Renal cortex interstitium (tissue), 11 donors: Measurements from ENCODE around the gene COL6A5. TPM values are rescaled to one million over a fixed set of nuclear protein-coding genes. Genes with fewer than 3 reads are reported as not detected.

ENCODE experiments used
- DNase-seq, 11 donors: peaks; one replicate each; pipeline ENCODE4 v3.0.0-alpha.2; 2013; ENCODE audit warnings: low read depth in 9 of 11, low spot score in 4 of 11; ENCODE audit errors: extremely low read depth in 1 of 11
- polyA plus RNA-seq, 3 donors: library from polyadenylated mRNA; unstranded; fragments of 120-200 nt; gene quantifications; one replicate each; pipeline ENCODE4 v1.2.1, GENCODE V29; 2013; ENCODE audit not compliant: insufficient read length in 3 of 3

The COL6A5 gene
- polyA plus RNA-seq, 3 donors = 0.04 to 0.06 (median 0.05) TPM

DNA sequence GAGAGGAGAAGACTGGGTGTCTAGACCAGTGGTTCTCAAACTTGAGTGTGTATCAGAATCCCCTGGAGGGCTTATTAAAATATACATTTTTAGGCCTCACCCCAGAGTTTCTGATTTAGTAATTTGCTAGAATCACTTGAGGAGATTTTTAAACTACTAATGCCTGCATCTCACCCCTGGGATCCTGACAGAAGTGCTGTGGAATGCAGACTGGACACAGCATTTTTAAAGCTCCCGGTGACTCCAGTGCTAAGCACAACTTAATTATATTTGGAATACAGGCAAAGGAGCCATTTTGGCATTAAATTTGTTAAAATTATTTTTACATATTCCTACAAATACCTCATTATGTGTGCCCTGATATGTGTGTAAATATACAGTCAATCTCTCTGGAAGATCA lies 144.8 kb downstream of the COL6A5 start:
- DNase-seq = no peak

DNA sequence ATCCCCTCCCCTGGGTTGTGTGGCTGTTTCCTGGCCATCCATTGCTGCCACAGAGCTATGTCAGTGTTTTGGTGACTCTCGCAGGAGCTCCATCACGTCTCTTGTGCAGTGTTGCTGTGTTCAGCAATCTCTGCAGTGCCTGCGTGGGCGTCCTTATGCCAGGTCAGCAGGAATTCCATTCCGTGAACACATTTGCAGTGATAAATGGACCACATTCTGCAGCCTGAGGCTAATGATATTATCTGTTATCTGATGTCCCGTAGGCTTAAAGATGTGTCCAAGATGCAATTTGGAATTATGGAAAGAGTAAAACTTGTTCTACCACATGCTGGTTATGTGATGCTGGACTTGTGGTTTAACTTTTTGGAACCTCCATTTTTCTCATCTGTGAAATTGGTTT lies 146.0 kb downstream of the COL6A5 start:
- DNase-seq = peak in 1 of 11 donors; percentile 8

DNA sequence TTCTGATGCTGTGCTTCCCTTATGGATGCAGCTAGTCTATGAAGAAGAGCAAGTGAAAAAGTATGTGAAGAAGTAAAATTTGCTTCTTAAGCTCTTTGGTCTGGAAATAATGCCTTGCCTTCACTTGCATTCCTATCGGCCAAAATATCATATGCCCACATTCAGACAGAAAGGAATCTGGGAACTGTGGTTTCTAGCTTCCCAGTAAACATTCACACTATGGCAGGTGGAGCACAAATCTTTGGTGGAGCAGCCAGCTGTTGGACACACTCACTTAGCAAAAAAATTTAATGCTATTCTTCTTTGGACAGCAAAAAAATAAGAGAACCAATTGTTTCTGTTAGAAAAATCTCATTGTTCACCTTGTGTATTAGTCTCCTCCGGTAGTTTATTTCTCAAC lies 159.2 kb downstream of the COL6A5 start:
- no peak for DNase-seq

DNA sequence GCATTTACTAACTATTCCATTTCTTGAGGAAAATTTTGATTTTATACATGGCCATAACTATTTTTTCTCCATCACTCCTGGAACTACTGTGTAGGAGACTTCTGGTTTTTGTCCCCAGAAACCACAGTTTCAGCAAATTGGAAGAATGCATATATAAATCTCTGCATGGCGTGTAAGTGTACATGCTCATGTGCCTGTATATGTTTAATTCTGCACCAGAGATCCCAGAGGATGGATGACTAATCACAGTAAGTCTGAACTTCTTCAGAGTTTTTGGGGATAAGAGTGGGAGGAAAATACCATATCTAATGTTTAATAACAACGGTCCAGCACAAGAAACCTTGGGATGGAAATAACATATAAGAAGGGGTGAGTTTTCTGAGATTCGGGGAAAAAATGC lies 160.6 kb downstream of the COL6A5 start:
- no peak for DNase-seq

DNA sequence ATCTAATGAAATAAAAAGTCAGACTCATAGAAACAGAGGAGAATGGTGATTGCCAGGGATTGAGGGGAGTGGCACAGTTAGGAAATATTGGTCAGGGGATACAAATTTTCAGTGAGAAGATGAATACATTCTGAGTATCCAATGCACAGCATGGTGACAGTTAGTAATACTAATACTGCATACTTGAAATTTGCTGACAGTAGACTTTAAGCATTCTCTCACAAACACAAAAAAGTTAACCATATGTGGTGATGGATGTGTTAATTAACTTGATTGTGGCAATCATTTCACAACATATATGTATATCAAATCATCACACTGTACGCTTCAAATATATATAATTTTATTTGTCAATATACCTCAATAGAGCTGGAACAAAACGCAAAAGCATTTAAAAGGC lies 162.3 kb downstream of the COL6A5 start:
- no peak for DNase-seq

DNA sequence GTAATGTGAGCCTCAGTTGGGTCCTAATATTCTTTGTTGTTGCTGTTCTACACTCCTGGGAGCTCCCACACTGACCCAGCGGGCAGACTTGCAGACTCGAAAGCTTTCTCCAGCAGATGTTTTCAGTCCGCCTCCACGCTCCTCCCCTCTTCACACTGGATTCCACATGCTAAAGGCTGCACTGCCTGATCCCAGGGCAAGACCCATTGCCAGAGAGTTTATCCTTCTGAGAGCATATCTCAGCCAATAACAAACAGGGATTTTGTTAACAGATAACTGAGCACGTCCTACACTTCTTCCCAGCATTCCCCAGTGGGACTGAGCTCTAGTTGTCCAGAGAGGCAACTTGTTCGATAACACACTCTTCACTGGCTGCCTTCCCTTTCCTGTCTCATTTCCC lies 163.5 kb downstream of the COL6A5 start:
- peak in 9 of 11 donors; percentile 22 to 55 (median 34) for DNase-seq

DNA sequence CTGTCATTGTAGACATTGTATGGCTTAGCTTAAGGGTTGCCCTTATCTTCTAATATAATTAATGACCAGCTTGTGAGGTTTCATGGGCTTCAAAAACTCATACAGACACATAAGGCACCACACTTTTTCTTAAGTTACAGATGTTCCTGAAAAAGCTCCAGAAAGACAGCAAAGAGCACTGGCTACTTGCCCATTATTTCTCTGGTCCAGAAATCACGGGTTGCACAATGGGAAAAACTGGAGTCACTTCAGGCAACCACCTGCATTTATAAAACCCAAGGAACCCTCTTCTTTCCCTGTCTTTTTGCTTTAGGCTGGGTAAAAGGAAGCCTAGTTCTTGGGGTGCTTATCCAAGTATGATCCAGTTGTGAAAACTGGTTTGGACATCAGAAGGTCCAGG lies 169.2 kb downstream of the COL6A5 start:
- no peak for DNase-seq

DNA sequence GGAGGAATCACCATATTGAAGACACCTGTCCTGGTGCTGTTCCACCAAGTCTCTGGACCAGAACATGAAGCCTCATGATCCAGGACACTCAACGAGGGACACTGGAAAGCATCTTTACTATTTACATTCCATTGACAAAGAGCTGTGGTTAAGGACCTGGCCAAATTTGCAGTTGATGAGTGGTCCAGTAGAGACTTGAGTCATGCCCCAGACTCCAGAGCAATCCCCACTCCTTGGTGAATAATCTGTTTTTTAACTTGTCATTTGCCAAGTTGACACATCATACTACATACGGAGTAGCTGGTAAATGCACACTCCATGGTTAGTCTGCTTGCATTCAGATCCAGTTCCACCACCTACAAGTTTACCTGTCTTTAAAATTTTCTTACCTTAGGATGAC lies 170.3 kb downstream of the COL6A5 start:
- DNase-seq = no peak

DNA sequence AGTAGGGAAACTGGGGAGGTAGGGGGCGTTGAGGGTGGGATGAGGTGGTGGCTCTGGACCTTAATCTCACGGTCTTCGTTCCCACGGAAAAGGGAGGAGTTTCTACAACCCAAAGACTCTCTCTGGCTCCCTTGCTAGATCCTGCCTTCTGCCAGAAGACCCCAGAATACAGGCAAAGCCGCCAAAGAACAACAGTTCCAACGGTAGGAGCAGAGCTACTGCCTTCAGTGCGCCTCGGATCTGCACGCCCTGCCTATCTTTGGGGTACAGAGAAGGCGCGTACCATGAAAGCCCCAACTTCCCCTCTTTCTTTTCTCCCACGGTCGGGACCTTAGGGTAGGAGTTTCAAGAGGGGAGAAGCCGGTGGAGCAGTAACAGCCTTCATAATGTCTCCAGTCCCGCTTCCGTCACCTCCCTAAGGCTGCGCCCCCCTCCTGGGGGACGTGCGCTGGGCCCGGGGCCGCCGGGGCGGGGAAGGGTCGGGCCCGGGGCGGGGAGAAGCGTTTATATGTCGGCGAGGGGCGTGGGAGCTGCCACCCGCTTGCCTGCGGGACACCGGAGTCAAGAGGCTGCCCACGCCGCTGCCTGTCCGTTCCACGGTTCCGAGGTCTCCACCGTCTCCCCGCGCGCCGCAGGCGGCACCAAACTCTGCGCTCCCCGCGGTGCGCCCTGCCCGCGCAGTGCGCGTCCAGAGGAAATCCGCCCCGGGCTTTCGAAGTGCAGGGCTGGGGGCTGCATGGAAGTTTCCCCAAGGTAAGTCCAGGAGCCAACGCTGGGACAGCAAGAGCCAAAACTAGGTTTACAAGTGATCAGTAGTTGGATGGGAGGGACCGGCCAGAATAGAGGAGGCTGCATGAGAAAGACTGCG lies 171.4 kb downstream of the COL6A5 start, which contains the start of gene COL6A6:
TSS of gene COL6A6 (plus strand) at position 533 of the 868 bp plus-strand sequence. CDS start 43,188 bp downstream, outside the sequence.
- peak in 2 of 11 donors; percentile 20 to 22 for DNase-seq

DNA sequence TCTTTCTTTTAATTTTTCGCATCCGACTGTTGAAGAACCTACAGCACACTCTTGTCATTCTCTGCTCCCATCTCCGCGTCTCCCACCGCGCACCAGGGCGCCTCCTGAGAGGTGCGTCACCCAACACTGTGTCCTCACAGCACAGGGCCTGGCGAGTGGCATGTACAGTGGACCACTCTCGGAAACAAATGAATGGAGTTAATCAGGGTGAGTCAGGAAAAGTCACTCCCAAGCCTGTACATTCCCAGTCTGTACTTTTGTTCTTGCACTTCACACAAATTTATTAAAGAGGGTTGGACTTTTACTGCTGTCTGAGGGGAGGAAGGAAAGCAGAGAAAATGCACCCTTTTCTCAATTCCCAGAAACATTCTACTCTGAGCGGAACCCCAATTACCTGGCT lies 172.1 kb downstream of the COL6A5 start:
- DNase-seq = no peak

DNA sequence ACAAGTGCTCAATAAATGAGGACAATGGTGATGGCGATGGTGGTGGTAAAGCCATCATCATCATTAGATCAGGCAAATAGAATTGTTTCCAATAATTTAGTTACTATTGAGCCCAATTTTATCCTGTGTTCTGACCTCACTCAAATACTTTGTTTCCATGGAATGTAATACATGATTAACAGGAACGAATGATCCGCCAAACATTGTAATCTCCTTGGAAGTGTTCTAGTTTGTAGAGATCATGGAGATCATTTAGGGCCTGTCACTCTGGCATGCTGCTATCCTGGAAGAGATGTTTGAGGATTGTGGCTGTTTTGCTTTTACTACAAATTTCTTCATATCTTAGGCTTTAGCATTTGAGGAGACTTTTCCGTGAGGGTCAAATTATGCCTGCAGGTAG lies 174.3 kb downstream of the COL6A5 start:
- no peak for DNase-seq

DNA sequence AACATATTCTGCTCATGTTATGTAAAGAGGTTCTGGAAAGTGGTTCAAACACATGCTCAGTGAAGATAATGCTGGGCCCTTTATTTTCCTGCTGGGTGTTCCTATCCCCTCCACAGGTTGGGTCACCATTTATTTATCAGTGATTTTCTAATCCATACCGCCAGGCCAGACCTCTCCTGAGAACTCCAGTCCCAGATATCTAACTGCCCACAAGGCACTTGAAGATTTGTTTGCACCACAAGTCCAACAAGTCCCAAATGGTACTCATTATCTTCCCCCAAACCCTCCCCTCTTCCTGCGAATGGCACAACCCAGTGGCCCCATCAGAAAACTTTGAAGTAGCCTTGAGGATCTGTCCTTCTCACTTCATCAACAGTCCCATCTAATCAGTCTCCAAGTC lies 176.9 kb downstream of the COL6A5 start:
- DNase-seq = no peak

DNA sequence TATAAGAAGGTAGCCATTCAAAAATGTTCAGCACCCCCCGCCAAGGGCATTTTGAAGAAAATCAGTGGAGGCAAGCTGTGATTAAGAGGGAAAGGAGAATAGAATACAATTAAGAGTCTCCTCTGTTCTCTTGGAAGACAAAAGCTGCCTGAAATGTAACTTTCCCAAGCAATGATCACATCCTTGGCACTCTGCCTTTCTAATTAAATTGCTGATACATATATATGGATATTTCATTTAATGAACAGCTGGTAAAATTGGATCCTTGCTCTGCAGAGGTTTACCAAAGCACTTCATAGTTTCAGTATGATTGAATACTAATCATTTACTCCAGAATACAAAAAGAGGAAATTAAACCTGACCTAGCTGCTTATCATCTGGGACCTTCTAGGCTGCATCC lies 182.0 kb downstream of the COL6A5 start:
- DNase-seq = no peak

DNA sequence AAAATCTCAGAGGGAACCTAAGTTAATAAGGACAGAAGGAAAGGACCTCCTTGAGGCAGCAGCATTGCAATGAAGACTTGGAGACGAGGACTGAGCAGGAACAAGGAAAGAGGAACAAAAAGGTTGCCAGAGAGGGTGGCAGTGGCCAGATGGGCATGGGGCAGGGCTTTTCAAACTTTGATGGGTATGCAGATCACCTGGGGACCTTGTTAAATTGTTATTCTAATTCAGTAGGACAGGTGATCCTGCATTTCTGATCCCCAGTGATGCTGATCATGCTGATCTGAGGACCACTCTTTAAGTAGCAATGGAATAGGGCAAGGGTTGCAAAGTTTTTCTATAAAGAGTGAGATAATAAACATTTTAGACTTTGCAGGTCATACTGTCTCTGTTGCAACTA lies 182.6 kb downstream of the COL6A5 start:
- no peak for DNase-seq

DNA sequence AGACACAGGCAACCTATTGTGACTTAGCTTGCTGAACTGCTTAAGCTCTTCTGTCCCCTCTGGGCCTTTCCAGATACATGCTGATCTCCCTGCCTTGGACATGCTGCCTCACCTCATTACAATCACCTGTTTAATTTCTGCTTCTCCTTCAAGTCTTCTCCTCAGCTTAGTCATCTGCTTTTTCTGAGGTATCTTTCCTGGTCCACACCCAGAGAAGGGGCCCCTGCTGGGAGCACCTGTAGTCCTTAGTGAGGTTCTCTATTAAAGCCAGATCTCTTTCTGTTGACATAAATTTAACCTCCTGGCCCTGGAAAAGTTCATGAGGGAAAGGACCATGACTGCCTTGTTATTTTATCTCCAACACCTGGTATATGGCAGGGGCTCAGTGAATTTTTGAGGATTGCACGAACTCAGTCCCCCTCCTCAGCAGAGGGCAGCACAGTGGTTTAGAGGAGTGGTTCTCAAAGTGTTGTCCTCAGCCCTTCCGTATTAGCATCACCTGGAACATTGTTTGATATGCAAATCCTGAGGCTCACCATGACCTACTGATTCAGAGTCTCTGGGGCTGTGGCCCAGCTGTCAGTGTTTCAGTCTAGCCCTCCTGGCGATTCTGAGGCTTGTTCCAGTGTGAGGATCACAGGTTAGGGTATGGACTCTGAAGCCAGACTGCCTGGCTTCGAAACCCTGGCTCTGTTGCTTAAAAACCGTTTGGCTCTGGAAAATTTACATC lies 184.2 kb downstream of the COL6A5 start:
- DNase-seq = no peak

DNA sequence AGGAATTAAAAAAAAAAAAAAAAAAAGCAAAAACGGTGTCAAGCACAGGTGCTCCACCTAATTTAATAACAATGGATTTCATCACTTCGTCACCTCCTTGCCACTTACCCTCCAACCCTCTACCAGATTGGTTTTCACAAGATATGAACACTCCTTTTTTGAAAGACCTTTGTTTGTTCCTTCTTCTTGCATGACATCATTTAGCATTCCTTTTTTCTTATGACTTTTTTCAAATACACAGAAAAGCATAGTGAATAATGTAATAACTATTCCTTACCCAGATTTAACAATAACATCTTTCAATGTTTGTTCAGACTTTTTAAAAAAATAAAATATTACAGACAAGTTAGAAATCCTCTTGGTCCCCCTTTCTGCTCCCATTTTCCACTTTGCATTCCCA lies 187.8 kb downstream of the COL6A5 start:
- no peak for DNase-seq
